GM23338 (cell line): Measurements from ENCODE around the gene AFAP1. TPM values are rescaled to one million over a fixed set of nuclear protein-coding genes. Genes with fewer than 3 reads are reported as not detected.

Source experiments
- ATAC-seq: fragments of 200-7000 bp; cut with Tn5 transposase; 3 replicates; pipeline ENCODE4 v1.9.1; 2020
- DNase-seq: peaks from one replicate; pipeline ENCODE4 v3.0.0-alpha.2; 2015; ENCODE audit warnings: low spot score
- H2AFZ ChIP-seq: fragments of 200-600 bp; sonication (generic); 2 replicates; pipeline ENCODE4 v1.8.0; 2016; ENCODE audit warnings: antibody characterized with exemption, mild to moderate bottlenecking, moderate library complexity
- H3F3A ChIP-seq: fragments of 200-600 bp; sonication (generic); replicated peaks from 2 replicates; pipeline ENCODE4 v1.8.0; 2017; ENCODE audit warnings: antibody characterized with exemption, mixed run types, low read depth
- H3K27ac ChIP-seq: fragments of 200-600 bp; sonication (generic); 2 replicates; pipeline ENCODE4 v1.6.1; 2016; ENCODE audit warnings: low read depth
- H3K27me3 ChIP-seq: fragments of 200-600 bp; sonication (generic); 2 replicates; pipeline ENCODE4 v1.8.0; 2016; ENCODE audit warnings: mild to moderate bottlenecking, mixed run types, moderate library complexity; ENCODE audit not compliant: insufficient read depth
- H3K36me3 ChIP-seq: fragments of 200-600 bp; sonication (generic); 2 replicates; pipeline ENCODE4 v1.8.0; 2016; ENCODE audit warnings: mild to moderate bottlenecking; ENCODE audit not compliant: insufficient read depth
- H3K4me1 ChIP-seq: fragments of 200-600 bp; sonication (generic); 2 replicates; pipeline ENCODE4 v1.8.0; 2016; ENCODE audit warnings: mild to moderate bottlenecking, moderate library complexity; ENCODE audit not compliant: insufficient read depth
- H3K4me2 ChIP-seq: fragments of 200-600 bp; sonication (generic); 2 replicates; pipeline ENCODE4 v1.7.1; 2017; ENCODE audit warnings: mixed run types
- H3K4me3 ChIP-seq: fragments of 200-600 bp; sonication (generic); 2 replicates; pipeline ENCODE4 v1.6.1; 2016; ENCODE audit warnings: mixed run types
- H3K79me2 ChIP-seq: fragments of 200-600 bp; sonication (generic); replicated peaks from 2 replicates; pipeline ENCODE4 v1.8.0; 2017; ENCODE audit warnings: mild to moderate bottlenecking; ENCODE audit not compliant: insufficient read depth
- H3K9me2 ChIP-seq: fragments of 200-600 bp; sonication (generic); 2 replicates; pipeline ENCODE4 v1.8.0; 2017; ENCODE audit not compliant: insufficient read depth
- H4K20me1 ChIP-seq: fragments of 200-600 bp; sonication (generic); replicated peaks from 2 replicates; pipeline ENCODE4 v1.8.0; 2017; ENCODE audit warnings: mild to moderate bottlenecking; ENCODE audit not compliant: insufficient read depth
- H3K27ac Mint-ChIP-seq: 2 replicates; pipeline ENCODE4 v1.8.0; 2020; ENCODE audit warnings: inconsistent platforms, mild to moderate bottlenecking, moderate library complexity, mixed read lengths
- H3K27me3 Mint-ChIP-seq: 3 replicates; pipeline ENCODE4 v1.8.0; 2022; ENCODE audit warnings: low read depth, mild to moderate bottlenecking, moderate library complexity, mixed read lengths, inconsistent platforms; ENCODE audit not compliant: insufficient read depth, poor library complexity
- H3K36me3 Mint-ChIP-seq: 3 replicates; pipeline ENCODE4 v1.8.0; 2021; ENCODE audit warnings: low read depth, mild to moderate bottlenecking, inconsistent platforms, moderate library complexity, mixed read lengths
- H3K4me1 Mint-ChIP-seq: 3 replicates; pipeline ENCODE4 v1.8.0; 2020; ENCODE audit warnings: mild to moderate bottlenecking, inconsistent platforms, mixed read lengths
- H3K4me3 Mint-ChIP-seq: 3 replicates; pipeline ENCODE4 v1.8.0; 2021; ENCODE audit warnings: moderate library complexity, mild to moderate bottlenecking, inconsistent platforms, mixed read lengths
- H3K9me3 Mint-ChIP-seq: 3 replicates; pipeline ENCODE4 v1.8.0; 2020; ENCODE audit warnings: moderate library complexity, mild to moderate bottlenecking, inconsistent platforms, mixed read lengths
- CREB1 ChIP-seq: fragments of 250-450 bp; sonication (Bioruptor Pico); IDR thresholded peaks from 2 replicates; pipeline ENCODE4 v1.5.0; 2020; ENCODE audit warnings: low read depth, mild to moderate bottlenecking, moderate library complexity
- ETS1 ChIP-seq: IDR thresholded peaks from 2 replicates; pipeline ENCODE4 v1.6.1; 2016; ENCODE audit warnings: antibody characterized with exemption
- EZH2 ChIP-seq: fragments of 200-600 bp; sonication (generic); IDR thresholded peaks from one replicate; pipeline ENCODE4 v1.8.0; 2017; ENCODE audit warnings: antibody characterized with exemption, mild to moderate bottlenecking, low read depth; ENCODE audit not compliant: unreplicated experiment
- EZH2phosphoT487 ChIP-seq: fragments of 200-600 bp; sonication (generic); IDR thresholded peaks from one replicate; pipeline ENCODE4 v1.8.1; 2018; ENCODE audit warnings: antibody characterized with exemption; ENCODE audit not compliant: unreplicated experiment
- JUNB ChIP-seq: IDR thresholded peaks from one replicate; pipeline ENCODE4 v1.6.1; 2016; ENCODE audit warnings: antibody characterized with exemption; ENCODE audit not compliant: unreplicated experiment
- NANOG ChIP-seq: IDR thresholded peaks from 2 replicates; pipeline ENCODE4 v1.6.1; 2016; ENCODE audit warnings: antibody characterized with exemption, borderline replicate concordance
- POLR2AphosphoS5 ChIP-seq: IDR thresholded peaks from 2 replicates; pipeline ENCODE4 v1.6.1; 2016; ENCODE audit warnings: antibody characterized with exemption, low read depth
- REST ChIP-seq: IDR thresholded peaks from one replicate; pipeline ENCODE4 v1.6.1; 2018; ENCODE audit warnings: antibody characterized with exemption; ENCODE audit not compliant: unreplicated experiment
- ZNF462 ChIP-seq: fragments of 250-450 bp; sonication (Bioruptor Pico); IDR thresholded peaks from 2 replicates; pipeline ENCODE4 v1.5.0; 2020; ENCODE audit warnings: mild to moderate bottlenecking, moderate library complexity
- polyA plus RNA-seq: library from polyadenylated mRNA; unstranded; fragments of >200 nt; fragmentation: Nextera tagmentation; extraction: Ambion mirVana; gene quantifications from 2 replicates; pipeline ENCODE4 v1.2.1, GENCODE V29; 2016
- total RNA-seq: library from RNA; depleted of rRNA; stranded (reverse); fragments of >200 nt; shearing (Covaris generic); gene quantifications from 2 replicates; pipeline ENCODE4 v1.2.3, GENCODE V29; 2014

Gene AFAP1
- total and polyA plus RNA-seq, 2 experiments from 2014 or later, result 6.5 to 21.5 TPM

GRCh38 chr4:7784131-7784870 is 155.4 kb downstream of the AFAP1 start:
- no peaks in the 10 kb centered on the region for H3K4me1 ChIP-seq
- TF ChIP-seq POLR2AphosphoS5, result no peak
- TF ChIP-seq NANOG, result no peak
- TF ChIP-seq REST, result no peak
- TF ChIP-seq ETS1, result no peak
- TF ChIP-seq JUNB, result no peak
- no peak for TF ChIP-seq ZNF462 (CRISPR knock-in tag)
- no peak for TF ChIP-seq EZH2phosphoT487
- no peak for TF ChIP-seq EZH2
- TF ChIP-seq CREB1 (CRISPR knock-in tag), result no peak
- H3K27me3 ChIP-seq, result no peaks in the 10 kb centered on the region
- H4K20me1 ChIP-seq, result no peaks in the 10 kb centered on the region; the same call in 1 of the 2 replicates
- peaks cover 7% of the 10 kb centered on the region for H3K36me3 ChIP-seq
- Mint-ChIP-seq H3K4me3 (no peak overlapping the region), H3K36me3 (peaks cover 8% of the 10 kb centered on the region), H3K9me3 (no peaks in the 10 kb centered on the region), H3K27me3 (peaks cover 1% of the 10 kb centered on the region), H3K4me1 (no peaks in the 10 kb centered on the region), H3K27ac (no peak overlapping the region)
- ATAC-seq (no peak), DNase-seq (no peak)
- H2AFZ ChIP-seq, result no peak overlapping the region
- H3K79me2 ChIP-seq, result no peaks in the 10 kb centered on the region
- H3K9me2 ChIP-seq, result no peaks in the 10 kb centered on the region
- H3K4me2 ChIP-seq, result no peak overlapping the region
- no peak overlapping the region for H3K27ac ChIP-seq
- H3F3A ChIP-seq, result no peaks in the 10 kb centered on the region
- H3K4me3 ChIP-seq, result no peak overlapping the region
